AML-193 (cell line): Measurements from ENCODE around the gene KRT71.

Experiments used
- DNase-seq, 2 experiments: peaks; one replicate each; lab custom pipeline; 2025; lab: John Stamatoyannopoulos, UW

Gene KRT71

GRCh38 chr12:52537101-52537500, 15.8 kb downstream of the KRT71 start:
- no peak for DNase-seq

GRCh38 chr12:52535574-52535973, 17.4 kb downstream of the KRT71 start:
- no peak for DNase-seq

GRCh38 chr12:52534482-52534881, 18.5 kb downstream of the KRT71 start:
- DNase-seq, result no peak

DNA sequence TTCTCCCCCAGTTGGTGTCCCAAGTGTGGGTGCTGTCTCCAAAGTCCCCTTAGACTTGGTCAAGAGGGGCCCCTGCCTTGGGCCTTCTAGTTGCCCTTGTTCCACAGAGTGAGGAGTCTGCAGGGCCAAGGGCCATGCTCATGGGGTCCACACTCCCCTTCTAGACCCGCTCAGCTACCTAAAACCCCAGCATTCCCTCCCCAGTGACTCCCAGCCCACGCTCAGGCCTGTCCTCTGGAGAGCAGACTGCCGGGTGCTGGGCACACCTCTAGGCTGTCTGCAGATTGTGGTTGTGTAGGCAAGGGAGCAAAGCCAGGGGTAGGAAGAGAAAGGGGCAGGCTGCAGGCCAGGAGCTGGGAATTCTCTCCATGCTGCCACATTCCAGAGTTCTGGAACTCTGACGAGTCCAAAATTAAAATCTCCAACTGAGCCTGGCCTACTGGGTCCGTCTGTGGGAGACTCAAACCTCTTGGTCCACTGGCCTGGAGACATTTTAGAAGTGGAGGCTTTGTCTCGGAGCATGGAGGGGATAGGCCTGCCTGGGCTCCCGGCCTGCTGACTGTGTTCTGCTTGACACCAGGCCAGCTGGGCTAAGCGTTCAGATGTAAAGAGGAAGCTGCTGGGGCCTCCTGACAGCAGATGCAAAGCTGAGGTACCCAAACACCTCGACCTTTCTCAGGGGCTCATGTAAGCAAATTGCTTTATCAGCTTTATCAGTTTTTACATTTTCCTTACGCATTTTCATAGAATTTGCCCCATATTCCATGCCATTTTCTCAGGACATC, 19.1 kb downstream of the KRT71 start:
- DNase-seq, result no peak

GRCh38 chr12:52532636-52533035, 20.3 kb downstream of the KRT71 start:
- DNase-seq, result no peak

DNA sequence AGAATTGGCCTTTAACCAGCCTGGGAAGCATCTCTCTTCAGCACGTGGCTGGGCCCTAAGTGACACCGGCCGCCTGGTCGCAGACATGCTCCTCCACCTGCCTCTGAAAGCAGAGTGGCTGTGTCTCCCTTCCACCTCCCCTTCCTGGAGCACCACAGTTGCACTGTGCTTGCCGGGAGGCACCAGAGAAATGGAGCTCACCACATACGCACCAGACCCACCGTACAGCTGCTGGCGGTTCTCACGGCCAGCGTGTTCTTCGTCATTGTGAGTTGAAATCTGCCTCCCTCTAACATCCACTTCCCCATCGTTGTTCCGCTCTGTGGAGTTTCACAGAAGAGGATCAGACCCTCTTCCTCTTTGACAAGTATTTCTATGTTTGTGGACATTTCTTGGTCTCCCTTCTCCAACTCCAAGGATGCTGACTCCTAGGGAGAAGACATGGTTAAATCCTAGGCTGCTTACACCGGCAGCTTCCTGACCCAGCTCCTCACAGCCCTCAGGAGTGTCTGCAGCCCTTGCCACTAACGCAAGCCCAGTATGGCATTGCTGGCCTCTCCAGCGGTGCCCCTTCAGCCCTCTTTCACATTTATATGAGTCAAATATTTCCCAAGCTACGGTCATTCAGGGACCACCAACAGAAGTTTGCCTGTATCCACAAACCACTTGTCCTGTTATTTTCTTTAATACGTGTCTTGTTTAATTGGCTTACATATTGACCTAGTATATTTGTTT, 21.2 kb downstream of the KRT71 start:
- DNase-seq, result no peak

- no peak for DNase-seq
These were observed 22.0 kb downstream of the KRT71 start for GRCh38 chr12:52530905-52531304.

- DNase-seq, result no peak
These were observed 22.6 kb downstream of the KRT71 start for GRCh38 chr12:52530366-52530765.

GRCh38 chr12:52529846-52530245, 23.1 kb downstream of the KRT71 start:
- no peak for DNase-seq

- DNase-seq, result no peak
These were observed 23.5 kb downstream of the KRT71 start for GRCh38 chr12:52529417-52529816.

GRCh38 chr12:52528641-52529143, 24.3 kb downstream of the KRT71 start:
- DNase-seq, result no peak

DNA sequence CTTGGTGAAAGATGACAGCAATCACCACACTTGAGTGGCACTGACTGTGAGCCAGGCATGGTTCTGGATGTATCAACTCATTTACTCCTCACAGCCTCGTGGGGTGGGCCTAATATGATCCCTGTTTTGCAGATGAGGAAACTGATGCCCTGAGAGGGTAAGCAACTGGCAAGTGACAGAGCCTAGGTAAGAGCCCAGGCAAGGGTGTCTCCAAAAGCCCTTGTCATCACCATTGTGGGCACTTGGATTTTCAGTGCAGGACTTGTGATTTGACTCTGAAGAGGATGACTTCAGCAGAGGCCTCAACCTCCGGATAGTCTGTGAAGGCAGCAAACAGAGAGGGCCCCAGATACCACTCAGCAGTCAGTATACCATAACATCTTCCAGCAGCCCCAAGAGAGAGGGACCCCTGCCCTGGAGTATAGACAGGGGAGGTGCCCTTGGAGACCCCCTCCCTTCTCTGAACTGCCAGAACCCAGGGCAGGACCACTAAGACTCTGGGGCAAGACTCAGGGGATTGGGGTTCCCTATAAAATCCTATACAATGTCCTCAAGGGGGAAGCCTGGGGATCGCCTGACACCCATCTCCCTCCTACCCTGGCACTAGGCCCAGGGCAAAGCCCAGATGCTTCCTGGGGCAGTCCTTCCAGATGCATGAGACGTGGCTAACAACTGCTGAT, 25.7 kb downstream of the KRT71 start:
- no peak for DNase-seq

GRCh38 chr12:52526511-52526951, 26.4 kb downstream of the KRT71 start:
- DNase-seq, result no peak

DNA sequence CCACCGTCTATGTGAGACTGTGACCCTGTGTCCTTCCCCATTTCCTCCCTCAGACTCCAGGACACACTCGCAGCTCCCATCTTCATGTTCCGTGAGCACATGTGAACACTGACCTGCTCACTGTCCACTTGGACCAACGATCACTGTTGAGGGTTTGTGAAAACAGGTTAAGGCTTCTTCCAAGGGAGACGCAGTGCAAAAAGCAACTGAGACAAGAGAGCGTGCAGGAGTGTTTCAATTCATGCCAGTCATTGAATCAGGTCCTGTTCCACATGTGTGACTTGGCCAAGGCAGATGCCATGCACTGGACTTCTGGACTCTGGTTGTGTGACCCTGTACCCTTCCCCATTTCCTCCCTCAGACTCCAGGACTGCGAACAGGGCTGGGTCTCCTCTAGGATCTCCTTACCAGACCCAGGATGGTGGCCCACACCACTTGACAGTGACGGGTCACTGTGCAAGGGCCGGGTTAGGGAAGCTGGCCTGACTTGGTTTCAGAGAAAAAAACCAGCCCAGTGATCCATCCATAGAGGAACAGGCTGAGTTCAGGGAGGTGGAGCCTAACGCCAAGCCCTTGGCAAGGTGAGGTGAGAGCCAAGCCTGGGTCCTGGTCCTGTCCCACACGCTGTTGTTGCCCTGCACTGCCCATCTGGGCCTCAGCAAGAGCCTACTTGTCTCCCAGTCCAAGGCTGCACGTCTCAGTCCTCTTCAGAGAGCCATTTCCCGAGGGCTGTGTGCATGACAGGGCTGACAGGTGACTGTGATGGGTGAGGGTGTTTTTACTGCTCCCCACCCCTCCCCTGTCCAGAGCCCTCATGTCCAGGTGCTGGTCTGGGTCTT, 27.1 kb downstream of the KRT71 start:
- no peak for DNase-seq

GRCh38 chr12:52524898-52525591, 27.9 kb downstream of the KRT71 start:
- DNase-seq, result no peak

- no peak for DNase-seq
These were observed 28.6 kb downstream of the KRT71 start for GRCh38 chr12:52524241-52524897.

- DNase-seq, result no peak
These were observed 29.1 kb downstream of the KRT71 start for GRCh38 chr12:52523824-52524223.

DNA sequence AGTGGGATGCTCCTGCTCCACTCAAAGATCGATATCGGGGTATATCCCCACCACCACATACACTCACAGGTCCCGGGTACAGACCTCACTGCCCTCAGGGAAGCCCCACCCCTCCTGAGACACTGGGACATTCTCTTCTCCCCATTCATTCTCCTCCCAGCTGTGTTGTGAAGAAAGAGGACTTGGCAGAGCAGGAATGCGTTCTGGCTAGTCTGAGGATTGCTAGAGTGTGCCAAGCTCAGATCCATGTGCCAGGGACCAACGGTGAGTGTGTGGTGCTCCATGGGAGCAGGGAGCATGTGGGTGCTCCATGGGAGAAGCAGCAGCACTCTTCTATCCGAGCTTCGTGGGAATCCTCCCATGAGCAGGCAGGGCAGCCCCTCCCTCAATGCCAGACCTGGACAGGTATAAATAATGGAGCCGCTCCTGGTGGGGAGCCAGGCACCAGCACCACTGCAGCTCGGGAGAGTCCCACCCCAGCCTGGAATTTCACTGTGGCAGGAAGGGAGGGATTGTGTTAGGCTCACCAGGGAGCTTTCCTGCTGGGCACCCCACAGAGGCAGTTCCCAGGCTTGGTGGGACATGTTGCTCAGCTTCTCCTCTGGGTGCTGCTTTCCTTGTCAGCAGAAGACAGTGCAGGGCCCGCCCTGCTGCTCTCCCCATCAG, 30.5 kb downstream of the KRT71 start:
- DNase-seq, result no peak

DNA sequence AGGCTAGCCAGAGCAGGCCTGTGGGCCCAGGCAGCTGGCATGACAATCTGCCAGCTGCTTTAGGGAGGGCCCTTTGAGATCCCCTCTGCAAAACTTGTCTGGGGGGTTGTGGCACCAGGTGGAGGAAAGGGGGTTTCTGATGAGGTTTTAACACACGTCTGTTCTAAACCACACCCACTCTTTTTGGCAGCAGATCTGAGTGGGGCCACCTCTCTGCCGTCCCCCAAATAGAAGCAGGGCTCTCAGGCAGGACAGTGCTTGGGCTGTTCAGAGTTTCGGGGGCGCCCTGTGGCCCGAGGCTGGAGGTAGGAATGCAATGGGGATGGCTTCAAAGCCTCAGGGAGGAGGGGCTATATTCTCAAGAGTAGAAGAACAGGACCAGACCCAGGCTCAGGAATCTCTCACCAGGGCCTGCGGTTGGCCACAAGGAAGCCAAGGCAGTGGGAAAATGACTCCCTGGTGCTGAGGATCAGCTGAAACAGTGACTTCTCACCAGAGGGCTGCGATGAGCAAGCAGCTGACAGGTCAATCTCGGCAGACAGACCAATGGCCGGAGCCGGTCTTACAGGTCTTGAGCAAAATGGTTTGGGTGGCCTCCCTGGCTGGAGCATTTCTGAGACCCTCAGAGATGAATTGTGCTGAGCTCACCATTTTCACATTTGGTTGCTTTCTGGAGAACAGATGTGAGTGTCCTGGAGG, 31.2 kb downstream of the KRT71 start:
- DNase-seq, result no peak
